MCF 10A (cell line): ENCODE results near the gene SRP54. TPM values are rescaled to one million over a fixed set of nuclear protein-coding genes. Genes with fewer than 3 reads are reported as not detected.

Experiments used
- BruUV-seq: library from RNA; stranded (reverse); fragments of 400-500 nt; replicated peaks from 2 replicates; lab custom pipeline; 2021; lab: Mats Ljungman, UMichigan
- CTCF ChIA-PET: fragments of 300-600 bp; sonication (Branson Sonifier 250); formaldehyde crosslinking; extraction: SDS; loops from one replicate; lab custom pipeline; 2021; ENCODE audit warnings: antibody characterized with exemption, inconsistent platforms; lab: Yijun Ruan, JAX
- POLR2A ChIA-PET: fragments of 300-600, 350-650 bp; sonication (Branson Sonifier 250); formaldehyde crosslinking; extraction: SDS; loops from one replicate; lab custom pipeline; 2020; ENCODE audit warnings: antibody characterized with exemption, inconsistent platforms; lab: Yijun Ruan, JAX
- DNase-seq: peaks from one replicate; pipeline ENCODE4 v3.0.0-alpha.2; 2018; ENCODE audit not compliant: unreplicated experiment
- H3K27ac Mint-ChIP-seq: one replicate; pipeline ENCODE4 v1.8.0; 2022; ENCODE audit warnings: mild to moderate bottlenecking, low read depth, mixed read lengths; ENCODE audit not compliant: unreplicated experiment
- H3K27me3 Mint-ChIP-seq: one replicate; pipeline ENCODE4 v1.8.0; 2022; ENCODE audit warnings: mixed read lengths; ENCODE audit not compliant: insufficient read depth, unreplicated experiment
- H3K36me3 Mint-ChIP-seq: one replicate; pipeline ENCODE4 v1.8.0; 2022; ENCODE audit warnings: mild to moderate bottlenecking, moderate library complexity, mixed read lengths; ENCODE audit not compliant: insufficient read depth, unreplicated experiment
- H3K4me1 Mint-ChIP-seq: one replicate; pipeline ENCODE4 v1.8.0; 2022; ENCODE audit warnings: mixed read lengths; ENCODE audit not compliant: insufficient read depth, unreplicated experiment
- H3K4me3 Mint-ChIP-seq: one replicate; pipeline ENCODE4 v1.8.0; 2022; ENCODE audit warnings: mild to moderate bottlenecking, moderate library complexity, mixed read lengths; ENCODE audit not compliant: unreplicated experiment
- H3K9me3 Mint-ChIP-seq: one replicate; pipeline ENCODE4 v1.8.0; 2022; ENCODE audit warnings: mixed read lengths; ENCODE audit not compliant: unreplicated experiment
- CTCF ChIP-seq: fragments of 200-600 bp; IDR thresholded peaks from one replicate; pipeline ENCODE4 v1.8.0; 2022; ENCODE audit warnings: antibody characterized with exemption, mild to moderate bottlenecking; ENCODE audit not compliant: unreplicated experiment
- intact Hi-C: fragments of 100-400 bp; cut with micrococcal nuclease; formaldehyde crosslinking; loops from 2 replicates; pipeline ENCODE4 v1.14.1; 2022
- total RNA-seq: library from RNA; stranded (reverse); gene quantifications from 2 replicates; pipeline ENCODE4 v1.2.3, GENCODE V29; 2022

Gene SRP54
- total RNA-seq, 1 experiment from 2014 or later, result 77.4 TPM

- H3K27ac Mint-ChIP-seq, result peak overlapping the region; percentile 98
- ChIA-PET POLR2A (interaction anchor here (0.7 to 4.6 kb wide), 26 partner anchors 11 to 383 kb away, joined by 3 to 104 read pairs (median 5); partner anchors contain the start of genes BAZ1A, NFKBIA, PPP2R3C and PRORP), CTCF (interaction anchor here (0.6 to 2.3 kb wide), 2 partner anchors 259 to 376 kb away, joined by 3 to 11 read pairs; no protein-coding TSS in a partner anchor)
- intact Hi-C loops, result loop anchor here (5.0 kb wide), 1 partner anchor 167 kb away; no protein-coding TSS in a partner anchor
- BruUV-seq, result TSS peak; percentile 86
- no peaks in the 10 kb centered on the region for H3K9me3 Mint-ChIP-seq
- peak overlapping the region; percentile 94 for H3K4me3 Mint-ChIP-seq
- H3K36me3 Mint-ChIP-seq, result no peaks in the 10 kb centered on the region
- no peak for TF ChIP-seq CTCF
- peaks cover 19% of the 10 kb centered on the region for H3K4me1 Mint-ChIP-seq
- no peak for DNase-seq
- no peaks in the 10 kb centered on the region for H3K27me3 Mint-ChIP-seq
Measured at GRCh38 chr14:35044939-35045797, 62.4 kb downstream of the SRP54 start.

- H3K4me3 Mint-ChIP-seq, result peak overlapping the region; percentile 94
- ChIA-PET POLR2A (interaction anchor here (0.7 to 4.6 kb wide), 31 partner anchors 11 to 383 kb away, joined by 3 to 104 read pairs (median 5); partner anchors contain the start of genes BAZ1A, NFKBIA, PPP2R3C and PRORP), CTCF (interaction anchor here (0.6 to 2.3 kb wide), 2 partner anchors 260 to 376 kb away, joined by 3 to 11 read pairs; no protein-coding TSS in a partner anchor)
- no peak for TF ChIP-seq CTCF
- no peak for DNase-seq
- intact Hi-C loops, result loop anchor here (1.0 to 5.0 kb wide), 3 partner anchors 76 to 359 kb away; partner anchors contain the start of genes NFKBIA and PPP2R3C
- peak overlapping the region; percentile 98 for H3K27ac Mint-ChIP-seq
- no peaks in the 10 kb centered on the region for H3K27me3 Mint-ChIP-seq
- H3K4me1 Mint-ChIP-seq, result peaks cover 22% of the 10 kb centered on the region
- peaks cover 5% of the 10 kb centered on the region for H3K36me3 Mint-ChIP-seq
- no peaks in the 10 kb centered on the region for H3K9me3 Mint-ChIP-seq
- no TSS peak for BruUV-seq
Measured at GRCh38 chr14:35045798-35046047, 62.9 kb downstream of the SRP54 start.

- H3K27me3 Mint-ChIP-seq, result no peaks in the 10 kb centered on the region
- H3K36me3 Mint-ChIP-seq, result peaks cover 10% of the 10 kb centered on the region
- no TSS peak for BruUV-seq
- intact Hi-C loops, result loop anchor here (1.0 to 5.0 kb wide), 3 partner anchors 75 to 359 kb away; partner anchors contain the start of genes NFKBIA and PPP2R3C
- H3K4me1 Mint-ChIP-seq, result peaks cover 24% of the 10 kb centered on the region
- peak within 1 kb of the TSS; percentile 94 for H3K4me3 Mint-ChIP-seq
- H3K9me3 Mint-ChIP-seq, result no peaks in the 10 kb centered on the region
- POLR2A ChIA-PET, result interaction anchor here (0.6 to 4.6 kb wide), 42 partner anchors 10 to 384 kb away, joined by 3 to 104 read pairs (median 4); partner anchors contain the start of genes BAZ1A, NFKBIA, PPP2R3C and PRORP
- TF ChIP-seq CTCF, result no peak
- peak within 1 kb of the TSS; percentile 98 for H3K27ac Mint-ChIP-seq
- CTCF ChIA-PET, result interaction anchor here (0.5 to 2.3 kb wide), 8 partner anchors 34 to 588 kb away, joined by 3 to 11 read pairs (median 4); no protein-coding TSS in a partner anchor
- peak; percentile 97 for DNase-seq
Measured at GRCh38 chr14:35046048-35046750, 63.4 kb downstream of the SRP54 start, which contains the start of gene FAM177A1. TSS of gene FAM177A1 (plus strand) at chr14:35046272. CDS start at chr14:35046464, 192 bp downstream.
